ENCODE results near the gene BARHL1.

DNA sequence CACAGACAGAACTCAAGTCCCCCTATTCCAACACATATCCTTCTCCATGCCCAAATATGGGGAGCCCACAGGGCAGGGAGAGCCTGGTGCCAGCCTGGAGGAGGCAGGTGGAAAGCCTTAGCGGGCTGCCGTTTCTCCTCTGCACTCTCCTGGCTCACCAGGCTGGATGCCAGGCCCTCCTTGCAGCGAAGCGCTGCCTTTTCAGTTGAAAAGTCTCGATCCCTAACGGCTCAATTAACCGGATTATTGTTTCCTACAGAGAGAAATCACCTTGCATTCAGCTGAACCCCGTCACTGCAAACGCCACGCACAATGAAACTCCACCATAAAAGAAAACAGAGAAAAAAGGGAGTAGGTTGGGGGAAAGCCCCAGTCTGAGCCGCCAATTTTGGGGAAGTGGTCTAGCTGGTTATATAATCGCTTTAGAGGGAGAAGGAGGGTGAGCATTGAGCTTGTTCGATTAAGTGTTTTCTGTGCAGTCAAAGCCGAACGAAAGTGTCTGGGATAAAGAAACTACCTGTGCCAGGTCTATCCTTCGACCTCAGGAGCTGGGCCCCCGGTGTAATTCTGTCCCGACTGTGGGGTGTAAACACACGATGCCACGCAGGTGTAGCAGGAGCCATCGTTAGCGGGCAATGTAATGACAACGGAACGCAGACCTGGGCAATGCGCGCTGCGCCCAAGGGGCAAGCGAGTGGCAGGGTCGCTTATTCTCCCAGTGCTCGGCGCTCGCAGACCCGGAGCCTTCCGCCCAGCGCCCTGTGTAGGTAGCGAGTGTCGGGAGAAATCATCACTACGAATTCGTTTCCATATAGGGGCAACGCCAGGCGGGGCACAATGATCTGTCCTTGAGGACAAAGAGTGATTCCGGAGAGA, 3.8 kb downstream of the BARHL1 start:
- no peak for TF ChIP-seq CTCF (IDR thresholded peaks at IDR 0.05)
- TF ChIP-seq POLR2A (IDR thresholded peaks at IDR 0.05), result no peak
- no peak for TF ChIP-seq POLR2AphosphoS5 (IDR thresholded peaks at IDR 0.05)

Measured in prostate gland (tissue), 2 donors.